ENCODE results near the gene MTHFS. TPM values are rescaled to one million over a fixed set of nuclear protein-coding genes. Genes with fewer than 3 reads are reported as not detected.

The MTHFS gene
- total RNA-seq, 3 donors from 2014 or later (not counting 1 experiment from before 2014, with no cell fraction given) = 7.0 to 10.8 (median 10.5) TPM

- H3K36me3 Mint-ChIP-seq = no peaks in the 10 kb centered on the region
- intact Hi-C loops (cut with micrococcal nuclease) = no loop called here
- Histone ChIP-seq H3K27ac (ENCODE audit: low read length) (no peak overlapping the region), H3K27me3 (ENCODE audit: control insufficient read depth, insufficient read depth, low read length) (no peaks in the 10 kb centered on the region), H3K4me1 (ENCODE audit: control insufficient read depth, insufficient read depth, low read length) (peaks cover 16% of the 10 kb centered on the region), H3K9me3 (ENCODE audit: control insufficient read depth, insufficient read depth, low read length) (no peaks in the 10 kb centered on the region), H3K36me3 (ENCODE audit: control insufficient read depth, insufficient read depth, low read length) (peaks cover 10% of the 10 kb centered on the region), H3K4me3 (ENCODE audit: low read length) (no peak overlapping the region)
- H3K4me3 Mint-ChIP-seq = no peak overlapping the region
- no peak for TF ChIP-seq CTCF (IDR thresholded peaks at IDR 0.05)
- no peak for ATAC-seq
- DNase-seq = no peak
- WGBS (ENCODE audit: insufficient coverage) = 66% methylated on average over 4 of the region's 4 CpGs
- no peaks in the 10 kb centered on the region for H3K27me3 Mint-ChIP-seq (ENCODE audit: low read depth in 2 of 2)
- H3K27ac Mint-ChIP-seq = no peak overlapping the region
- H3K4me1 Mint-ChIP-seq = peaks cover 32 to 33% of the 10 kb centered on the region in 2 donors
- no peaks in the 10 kb centered on the region for H3K9me3 Mint-ChIP-seq
Measured at GRCh38 chr15:79834495-79834894, 62.3 kb downstream of the MTHFS start.

- Histone ChIP-seq H3K4me1 (ENCODE audit: control insufficient read depth, insufficient read depth, low read length) (peaks cover 16% of the 10 kb centered on the region), H3K27me3 (ENCODE audit: control insufficient read depth, insufficient read depth, low read length) (no peaks in the 10 kb centered on the region), H3K9me3 (ENCODE audit: control insufficient read depth, insufficient read depth, low read length) (no peaks in the 10 kb centered on the region), H3K36me3 (ENCODE audit: control insufficient read depth, insufficient read depth, low read length) (no peaks in the 10 kb centered on the region), H3K27ac (ENCODE audit: low read length) (no peak overlapping the region), H3K4me3 (ENCODE audit: low read length) (no peak overlapping the region)
- Mint-ChIP-seq H3K4me3 (no peak overlapping the region), H3K36me3 (no peaks in the 10 kb centered on the region), H3K9me3 (no peaks in the 10 kb centered on the region), H3K4me1 (peaks cover 32 to 36% of the 10 kb centered on the region in 2 donors), H3K27ac (peak overlapping the region; percentile 50 to 75), H3K27me3 (ENCODE audit: low read depth in 2 of 2) (no peaks in the 10 kb centered on the region)
- no peak for DNase-seq
- peak in 2 of 3 donors; percentile 59 to 78 for ATAC-seq
- intact Hi-C loops (cut with micrococcal nuclease) = no loop called here
- TF ChIP-seq CTCF (IDR thresholded peaks at IDR 0.05) = no peak
- WGBS (ENCODE audit: insufficient coverage) = 68% methylated on average over 1 of the region's 1 CpG
Measured at GRCh38 chr15:79832367-79833120, 64.3 kb downstream of the MTHFS start.

DNA sequence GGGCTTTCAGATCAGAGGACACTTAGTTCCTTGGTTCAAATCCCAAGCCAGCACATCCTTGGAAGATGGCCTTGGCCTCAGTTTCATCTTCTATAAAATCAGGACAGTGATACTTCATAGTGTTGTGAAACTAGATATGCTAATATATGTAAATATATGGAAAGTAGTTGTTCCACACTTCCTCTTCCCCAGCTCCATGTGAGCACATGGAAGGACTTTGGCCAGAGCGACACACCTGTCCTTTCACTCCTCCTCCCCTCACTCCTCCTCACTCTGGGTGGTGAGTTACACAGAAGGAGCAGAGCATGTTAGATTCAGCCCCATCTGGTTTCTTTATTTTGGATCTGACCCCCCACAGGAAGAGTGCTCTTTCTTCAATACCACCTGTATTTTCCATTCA is 65.2 kb downstream of the MTHFS start:
- 100% methylated on average over 1 of the region's 1 CpG for WGBS (ENCODE audit: insufficient coverage)
- Mint-ChIP-seq H3K27me3 (ENCODE audit: low read depth in 2 of 2) (no peaks in the 10 kb centered on the region), H3K4me3 (no peak overlapping the region), H3K27ac (peak overlapping the region; percentile 50 to 75), H3K9me3 (no peaks in the 10 kb centered on the region), H3K36me3 (no peaks in the 10 kb centered on the region), H3K4me1 (peaks cover 32 to 36% of the 10 kb centered on the region in 2 donors)
- Histone ChIP-seq H3K9me3 (ENCODE audit: control insufficient read depth, insufficient read depth, low read length) (no peaks in the 10 kb centered on the region), H3K36me3 (ENCODE audit: control insufficient read depth, insufficient read depth, low read length) (no peaks in the 10 kb centered on the region), H3K4me1 (ENCODE audit: control insufficient read depth, insufficient read depth, low read length) (peaks cover 16% of the 10 kb centered on the region), H3K27ac (ENCODE audit: low read length) (no peak overlapping the region), H3K27me3 (ENCODE audit: control insufficient read depth, insufficient read depth, low read length) (no peaks in the 10 kb centered on the region), H3K4me3 (ENCODE audit: low read length) (no peak overlapping the region)
- ATAC-seq = no peak
- no peak for DNase-seq
- no peak for TF ChIP-seq CTCF (IDR thresholded peaks at IDR 0.05)
- intact Hi-C loops (cut with micrococcal nuclease) = no loop called here

DNA sequence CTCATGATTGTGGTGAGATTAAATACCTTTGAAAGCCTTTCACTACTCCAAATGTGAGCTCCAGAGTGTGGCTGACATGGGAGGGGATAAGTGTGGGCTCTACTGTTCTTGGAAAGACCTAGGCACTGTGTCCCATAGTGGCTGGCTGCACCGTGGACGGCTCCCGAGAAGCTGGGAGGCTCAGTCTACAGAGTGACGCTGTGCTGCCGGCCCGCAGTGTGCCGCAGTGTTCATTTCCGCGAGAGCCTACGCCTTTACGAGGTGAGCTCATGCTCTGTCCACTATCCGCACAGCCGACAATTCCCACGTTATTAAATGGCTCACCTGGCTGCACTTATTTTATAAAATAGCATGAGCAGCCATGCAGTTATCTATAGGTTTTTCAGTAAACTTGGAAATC is 66.9 kb downstream of the MTHFS start:
- Mint-ChIP-seq H3K36me3 (no peaks in the 10 kb centered on the region), H3K27ac (no peak overlapping the region), H3K9me3 (no peaks in the 10 kb centered on the region), H3K4me1 (peaks cover 32 to 36% of the 10 kb centered on the region in 2 donors), H3K4me3 (no peak overlapping the region), H3K27me3 (ENCODE audit: low read depth in 2 of 2) (no peaks in the 10 kb centered on the region)
- Histone ChIP-seq H3K27me3 (ENCODE audit: control insufficient read depth, insufficient read depth, low read length) (no peaks in the 10 kb centered on the region), H3K4me1 (ENCODE audit: control insufficient read depth, insufficient read depth, low read length) (peaks cover 16% of the 10 kb centered on the region), H3K4me3 (ENCODE audit: low read length) (no peak overlapping the region), H3K9me3 (ENCODE audit: control insufficient read depth, insufficient read depth, low read length) (no peaks in the 10 kb centered on the region), H3K36me3 (ENCODE audit: control insufficient read depth, insufficient read depth, low read length) (no peaks in the 10 kb centered on the region), H3K27ac (ENCODE audit: low read length) (no peak overlapping the region)
- intact Hi-C loops (cut with micrococcal nuclease) = no loop called here
- 98% methylated on average over 14 of the region's 14 CpGs for WGBS (ENCODE audit: insufficient coverage)
- DNase-seq (no peak), ATAC-seq (no peak)
- TF ChIP-seq CTCF (IDR thresholded peaks at IDR 0.05) = no peak
